Measurements from ENCODE around the gene WNT1. TPM values are rescaled to one million over a fixed set of nuclear protein-coding genes. Genes with fewer than 3 reads are reported as not detected.
A peak's percentile ranks its signal among the peaks of the same experiment; 100 is the strongest.

The WNT1 gene
- total RNA-seq = not detected
- polyA plus RNA-seq (2013, experiment 1 of 2) = 31.2 TPM
- polyA plus RNA-seq (2013, experiment 2 of 2) = 22.4 TPM
- long read RNA-seq, experiment 1 = 0 reads
- long read RNA-seq, experiment 2 = 0 reads
- long read RNA-seq, experiment 3, partial matches to known transcripts = 0 of 1 reads
- long read RNA-seq, experiment 3, other reads (novel, unspliced or antisense) = 1 of 1 reads
- long read RNA-seq, experiment 4 = 0 reads

GRCh38 chr12:48978291-48978740 is at the start of gene WNT1:
TSS of gene WNT1 (plus strand) at chr12:48978322. CDS start at chr12:48978651, 329 bp downstream.
- Mint-ChIP-seq H3K36me3 (ENCODE audit: low read depth) (no peaks in the 10 kb centered on the region), H3K9me3 (no peaks in the 10 kb centered on the region), H3K27me3 (ENCODE audit: insufficient read depth) (peaks cover 99% of the 10 kb centered on the region), H3K27ac (no peak within 1 kb of the TSS), H3K4me1 (peaks cover 12% of the 10 kb centered on the region), H3K4me3 (peak within 1 kb of the TSS; percentile 44)
- DNase-seq = no peak
- Histone ChIP-seq H3K36me3 (ENCODE audit: control insufficient read depth, insufficient read depth, low read length) (no peaks in the 10 kb centered on the region), H3K4me3 (ENCODE audit: low read length) (peak within 1 kb of the TSS; percentile 69), H3K27me3 (ENCODE audit: control insufficient read depth, insufficient read depth, low read length, poor library complexity, severe bottlenecking) (peaks cover 99% of the 10 kb centered on the region), H3K27ac (ENCODE audit: low read depth, low read length) (no peak within 1 kb of the TSS), H3K4me1 (ENCODE audit: control insufficient read depth, insufficient read depth, low read length) (peaks cover 8% of the 10 kb centered on the region), H3K9me3 (ENCODE audit: control insufficient read depth, low read length) (no peaks in the 10 kb centered on the region), H3K9ac (ENCODE audit: extremely low read depth, low read length, poor library complexity, severe bottlenecking) (no peak within 1 kb of the TSS)
- WGBS, 2 experiments (ENCODE audit: insufficient coverage in 1 of 2, insufficient read length in 1 of 2) = 1 to 4% methylated on average over 17 to 45 of the region's 45 CpGs
- TF ChIP-seq, protein P1, sequence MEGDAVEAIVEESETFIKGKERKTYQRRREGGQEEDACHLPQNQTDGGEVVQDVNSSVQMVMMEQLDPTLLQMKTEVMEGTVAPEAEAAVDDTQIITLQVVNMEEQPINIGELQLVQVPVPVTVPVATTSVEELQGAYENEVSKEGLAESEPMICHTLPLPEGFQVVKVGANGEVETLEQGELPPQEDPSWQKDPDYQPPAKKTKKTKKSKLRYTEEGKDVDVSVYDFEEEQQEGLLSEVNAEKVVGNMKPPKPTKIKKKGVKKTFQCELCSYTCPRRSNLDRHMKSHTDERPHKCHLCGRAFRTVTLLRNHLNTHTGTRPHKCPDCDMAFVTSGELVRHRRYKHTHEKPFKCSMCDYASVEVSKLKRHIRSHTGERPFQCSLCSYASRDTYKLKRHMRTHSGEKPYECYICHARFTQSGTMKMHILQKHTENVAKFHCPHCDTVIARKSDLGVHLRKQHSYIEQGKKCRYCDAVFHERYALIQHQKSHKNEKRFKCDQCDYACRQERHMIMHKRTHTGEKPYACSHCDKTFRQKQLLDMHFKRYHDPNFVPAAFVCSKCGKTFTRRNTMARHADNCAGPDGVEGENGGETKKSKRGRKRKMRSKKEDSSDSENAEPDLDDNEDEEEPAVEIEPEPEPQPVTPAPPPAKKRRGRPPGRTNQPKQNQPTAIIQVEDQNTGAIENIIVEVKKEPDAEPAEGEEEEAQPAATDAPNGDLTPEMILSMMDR (conservative IDR thresholded peaks at IDR 0.05) = peak; percentile 58

GRCh38 chr12:48929551-48929950 is 48.6 kb upstream of the WNT1 start:
- WGBS, 2 experiments (ENCODE audit: insufficient coverage in 1 of 2, insufficient read length in 1 of 2) = 96 to 100% methylated on average over 1 of the region's 1 CpG
- no peak overlapping the region for H3K27ac ChIP-seq (ENCODE audit: low read depth, low read length)
- H3K27ac Mint-ChIP-seq = no peak overlapping the region
- no peak overlapping the region for H3K4me3 Mint-ChIP-seq
- H3K4me3 ChIP-seq (ENCODE audit: low read length) = no peak overlapping the region
- no peaks in the 10 kb centered on the region for H3K27me3 ChIP-seq (ENCODE audit: control insufficient read depth, insufficient read depth, low read length, poor library complexity, severe bottlenecking)
- H3K27me3 Mint-ChIP-seq (ENCODE audit: insufficient read depth) = no peaks in the 10 kb centered on the region
- H3K36me3 ChIP-seq (ENCODE audit: control insufficient read depth, insufficient read depth, low read length) = peaks cover 72% of the 10 kb centered on the region
- peaks cover 10% of the 10 kb centered on the region for H3K4me1 Mint-ChIP-seq
- H3K4me1 ChIP-seq (ENCODE audit: control insufficient read depth, insufficient read depth, low read length) = no peaks in the 10 kb centered on the region
- peaks cover 48% of the 10 kb centered on the region for H3K36me3 Mint-ChIP-seq (ENCODE audit: low read depth)
- TF ChIP-seq, protein P1 (conservative IDR thresholded peaks at IDR 0.05) = no peak
- no peaks in the 10 kb centered on the region for H3K9me3 ChIP-seq (ENCODE audit: control insufficient read depth, low read length)
- H3K9me3 Mint-ChIP-seq = no peaks in the 10 kb centered on the region
- no peak overlapping the region for H3K9ac ChIP-seq (ENCODE audit: extremely low read depth, low read length, poor library complexity, severe bottlenecking)
- DNase-seq = no peak

DNA sequence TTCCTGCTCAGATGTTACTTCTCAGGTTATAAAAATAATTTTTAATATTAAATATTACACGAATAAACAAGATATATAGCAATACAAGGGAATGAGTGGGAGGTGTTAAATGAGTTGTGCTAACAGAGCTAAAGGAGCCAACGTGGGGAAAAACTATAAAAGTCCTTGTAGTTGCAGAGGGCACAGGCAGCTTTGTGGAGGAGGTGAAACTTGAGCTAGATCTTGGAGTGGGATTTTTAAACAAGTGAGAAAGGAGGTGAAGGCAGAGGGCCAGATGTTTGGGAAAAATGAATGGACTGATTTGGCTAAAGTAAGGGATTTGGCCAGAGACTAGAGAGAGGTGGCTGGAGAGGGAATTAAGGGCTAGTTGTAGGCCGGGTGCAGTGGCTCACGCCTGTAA is 47.6 kb upstream of the WNT1 start:
- Histone ChIP-seq H3K27ac (ENCODE audit: low read depth, low read length) (no peak overlapping the region), H3K36me3 (ENCODE audit: control insufficient read depth, insufficient read depth, low read length) (peaks cover 72% of the 10 kb centered on the region), H3K9ac (ENCODE audit: extremely low read depth, low read length, poor library complexity, severe bottlenecking) (no peak overlapping the region), H3K9me3 (ENCODE audit: control insufficient read depth, low read length) (no peaks in the 10 kb centered on the region), H3K4me3 (ENCODE audit: low read length) (no peak overlapping the region), H3K27me3 (ENCODE audit: control insufficient read depth, insufficient read depth, low read length, poor library complexity, severe bottlenecking) (no peaks in the 10 kb centered on the region), H3K4me1 (ENCODE audit: control insufficient read depth, insufficient read depth, low read length) (no peaks in the 10 kb centered on the region)
- no peaks in the 10 kb centered on the region for H3K9me3 Mint-ChIP-seq
- no peak for DNase-seq
- peaks cover 55% of the 10 kb centered on the region for H3K36me3 Mint-ChIP-seq (ENCODE audit: low read depth)
- no peak overlapping the region for H3K4me3 Mint-ChIP-seq
- TF ChIP-seq, protein P1 (conservative IDR thresholded peaks at IDR 0.05) = no peak
- no peak overlapping the region for H3K27ac Mint-ChIP-seq
- no peaks in the 10 kb centered on the region for H3K27me3 Mint-ChIP-seq (ENCODE audit: insufficient read depth)
- H3K4me1 Mint-ChIP-seq = peaks cover 9% of the 10 kb centered on the region
- WGBS, 2 experiments (ENCODE audit: insufficient coverage in 1 of 2, insufficient read length in 1 of 2) = 98 to 100% methylated on average over 3 to 4 of the region's 4 CpGs

Measured in endodermal cell (in vitro differentiated cells).